Peyer's patch (tissue), 4 donors: ENCODE data around the gene SMG7.

Experiments
- CTCF ChIP-seq, 6 experiments: fragments of 450-650 bp in 4 of 6; fragments of 200-600 bp in 2 of 6; sonication (generic) in 1 of 6; IDR thresholded peaks; one replicate each; pipeline ENCODE4 v1.5.1; 2017 to 2019; ENCODE audit warnings: antibody characterized with exemption in 6 of 6, mild to moderate bottlenecking in 3 of 6, moderate library complexity in 1 of 6
- POLR2A ChIP-seq, 2 donors: fragments of 450-650 bp; IDR thresholded peaks; one replicate each; pipeline ENCODE4 v1.5.1; 2017; ENCODE audit warnings: antibody characterized with exemption in 2 of 2, mild to moderate bottlenecking in 2 of 2, moderate library complexity in 2 of 2

GRCh38 chr1:183588827-183589226 is 116.5 kb downstream of the SMG7 start:
- no peak for TF ChIP-seq CTCF (IDR thresholded peaks at IDR 0.05)
- TF ChIP-seq POLR2A (IDR thresholded peaks at IDR 0.05) = no peak
